Natural killer cell (primary cell): Measurements from ENCODE around the gene ATOH8. TPM values are rescaled to one million over a fixed set of nuclear protein-coding genes. Genes with fewer than 3 reads are reported as not detected.
A peak's percentile ranks its signal among the peaks of the same experiment; 100 is the strongest.

Experiments used
- ATAC-seq, 3 donors: fragments of 150-1000 bp in 2 of 3; fragments of 200-7000 bp in 1 of 3; cut with Tn5 transposase; 1 replicate in 1 of 3; 2 replicates in 2 of 3; pipeline ENCODE4 v1.10.0; 2021; ENCODE audit warnings: mild to moderate bottlenecking in 2 of 3, moderate library complexity in 2 of 3
- DNase-seq, 2 donors: peaks; one replicate each; pipeline versions ENCODE4 v3.0.0 to v3.0.0-alpha.2; 2013 to 2021; ENCODE audit warnings: mixed read lengths in 1 of 2
- H3K27ac ChIP-seq: one replicate; pipeline ENCODE4 v1.5.1; 2013; ENCODE audit warnings: mild to moderate bottlenecking, low read length
- H3K27me3 ChIP-seq: one replicate; pipeline ENCODE4 v1.6.1; 2013; ENCODE audit warnings: low read length; ENCODE audit not compliant: control insufficient read depth, insufficient read depth
- H3K36me3 ChIP-seq: one replicate; pipeline ENCODE4 v1.6.1; 2013; ENCODE audit warnings: low read length; ENCODE audit not compliant: control insufficient read depth, insufficient read depth
- H3K4me1 ChIP-seq: one replicate; pipeline ENCODE4 v1.6.1; 2013; ENCODE audit warnings: low read length; ENCODE audit not compliant: control insufficient read depth, insufficient read depth
- H3K4me3 ChIP-seq: one replicate; pipeline ENCODE4 v1.5.1; 2013; ENCODE audit warnings: low read length
- H3K9me3 ChIP-seq: one replicate; pipeline ENCODE4 v1.6.1; 2013; ENCODE audit warnings: low read length; ENCODE audit not compliant: control insufficient read depth, insufficient read depth
- H3K27ac Mint-ChIP-seq, 2 donors: one replicate each; pipeline ENCODE4 v1.8.0; 2022; ENCODE audit warnings: mild to moderate bottlenecking in 2 of 2, mixed read lengths in 2 of 2, moderate library complexity in 1 of 2
- H3K27me3 Mint-ChIP-seq, 2 donors: one replicate each; pipeline ENCODE4 v1.8.0; 2022; ENCODE audit warnings: low read depth in 2 of 2, mixed read lengths in 2 of 2
- H3K36me3 Mint-ChIP-seq: one replicate; pipeline ENCODE4 v1.8.0; 2022; ENCODE audit warnings: mixed read lengths
- H3K4me1 Mint-ChIP-seq, 2 donors: one replicate each; pipeline ENCODE4 v1.8.0; 2022; ENCODE audit warnings: mixed read lengths in 2 of 2
- H3K4me3 Mint-ChIP-seq: one replicate; pipeline ENCODE4 v1.8.0; 2022; ENCODE audit warnings: mild to moderate bottlenecking, moderate library complexity, mixed read lengths
- H3K9me3 Mint-ChIP-seq, 2 donors: one replicate each; pipeline ENCODE4 v1.8.0; 2022; ENCODE audit warnings: mixed read lengths in 2 of 2
- CTCF ChIP-seq: fragments of 200-600 bp; IDR thresholded peaks from one replicate; pipeline ENCODE4 v1.8.0; 2022; ENCODE audit warnings: antibody characterized with exemption
- WGBS: methylation state at CpG from one replicate; pipeline ENCODE4 v1.1.7; 2013; ENCODE audit warnings: missing lambda C conversion rate; ENCODE audit not compliant: insufficient coverage; 5-methylcytosine and 5-hydroxymethylcytosine counted together
- intact Hi-C: fragments of 100-400 bp; cut with micrococcal nuclease; formaldehyde crosslinking; loops from one replicate; pipeline ENCODE4 v1.14.2; 2022
- total RNA-seq, 4 donors: library from RNA; stranded (reverse); fragments of 120-200 nt in 1 of 4; gene quantifications; one replicate each; pipeline versions ENCODE4 v1.2.3 to v1.2.4, GENCODE V29; 2013 to 2022

The ATOH8 gene
- total RNA-seq, 3 donors from 2014 or later (not counting 1 experiment from before 2014, with no cell fraction given): 0.23 TPM; not detected in 2

GRCh38 chr2:85705680-85706039 lies 48.1 kb upstream of the ATOH8 start:
- no peak overlapping the region for H3K4me3 ChIP-seq
- no peak for DNase-seq
- 84% methylated on average over 2 of the region's 2 CpGs for WGBS
- no peaks in the 10 kb centered on the region for H3K27me3 ChIP-seq
- Mint-ChIP-seq H3K27ac (peak overlapping the region; percentile 93 to 96), H3K27me3 (no peaks in the 10 kb centered on the region), H3K4me3 (peak overlapping the region; percentile 87), H3K36me3 (no peaks in the 10 kb centered on the region), H3K9me3 (no peaks in the 10 kb centered on the region), H3K4me1 (peaks cover 68 to 69% of the 10 kb centered on the region in 2 donors)
- H3K9me3 ChIP-seq: no peaks in the 10 kb centered on the region
- H3K4me1 ChIP-seq: peaks cover 64% of the 10 kb centered on the region
- TF ChIP-seq CTCF: no peak
- peaks cover 3% of the 10 kb centered on the region for H3K36me3 ChIP-seq
- ATAC-seq: no peak
- peak overlapping the region; percentile 97 for H3K27ac ChIP-seq
- intact Hi-C loops: loop anchor here (1.0 to 5.0 kb wide), 3 partner anchors 11 to 377 kb away; partner anchors contain the start of gene GNLY

GRCh38 chr2:85706063-85706462 lies 47.7 kb upstream of the ATOH8 start:
- WGBS: 94% methylated on average over 6 of the region's 6 CpGs
- Histone ChIP-seq H3K9me3 (no peaks in the 10 kb centered on the region), H3K4me3 (no peak overlapping the region), H3K36me3 (no peaks in the 10 kb centered on the region), H3K4me1 (peaks cover 67% of the 10 kb centered on the region), H3K27me3 (no peaks in the 10 kb centered on the region), H3K27ac (peak overlapping the region; percentile 97)
- Mint-ChIP-seq H3K36me3 (no peaks in the 10 kb centered on the region), H3K9me3 (no peaks in the 10 kb centered on the region), H3K4me1 (peaks cover 63 to 65% of the 10 kb centered on the region in 2 donors), H3K4me3 (peak overlapping the region; percentile 87), H3K27me3 (no peaks in the 10 kb centered on the region), H3K27ac (peak overlapping the region; percentile 93 to 96)
- DNase-seq (no peak), ATAC-seq (no peak)
- no peak for TF ChIP-seq CTCF
- intact Hi-C loops: loop anchor here (5.0 kb wide), 1 partner anchor 376 kb away; no protein-coding TSS in a partner anchor

GRCh38 chr2:85706599-85707296 lies 47.0 kb upstream of the ATOH8 start:
- TF ChIP-seq CTCF: no peak
- H3K4me1 Mint-ChIP-seq: peaks cover 57 to 58% of the 10 kb centered on the region in 2 donors
- no peaks in the 10 kb centered on the region for H3K9me3 Mint-ChIP-seq
- Histone ChIP-seq H3K9me3 (no peaks in the 10 kb centered on the region), H3K4me1 (peaks cover 66% of the 10 kb centered on the region), H3K36me3 (no peaks in the 10 kb centered on the region), H3K27me3 (no peaks in the 10 kb centered on the region), H3K4me3 (no peak overlapping the region), H3K27ac (peak overlapping the region; percentile 97)
- ATAC-seq: peak; percentile 17 to 60 (median 24)
- 52% methylated on average over 9 of the region's 10 CpGs for WGBS
- intact Hi-C loops: loop anchor here (1.0 to 5.0 kb wide), 3 partner anchors 27 to 376 kb away; no protein-coding TSS in a partner anchor
- DNase-seq: peak in 1 of 2 donors; percentile 17
- H3K27ac Mint-ChIP-seq: peak overlapping the region; percentile 93 to 96
- no peaks in the 10 kb centered on the region for H3K36me3 Mint-ChIP-seq
- H3K4me3 Mint-ChIP-seq: peak overlapping the region; percentile 87
- no peaks in the 10 kb centered on the region for H3K27me3 Mint-ChIP-seq
